Activated naive CD4-positive, alpha-beta T cell treated with anti-CD3 and anti-CD28 coated beads, Interleukin-2, amount 10 ng/mL, durations not matched to agents 7 days and 5 days (primary cell): ENCODE data around the gene XPNPEP1.
A peak's percentile ranks its signal among the peaks of the same experiment; 100 is the strongest.

Experiments used
- CTCF ChIA-PET: fragments of 350-600 bp; sonication (Branson Sonifier 250); formaldehyde crosslinking; loops from one replicate; lab custom pipeline; 2021; ENCODE audit warnings: antibody characterized with exemption; lab: Charles Lee
- DNase-seq: peaks from one replicate; pipeline ENCODE4 v3.0.0-alpha.2; 2020
- H3K27ac Mint-ChIP-seq: one replicate; pipeline ENCODE4 v1.8.0; 2021; ENCODE audit warnings: mild to moderate bottlenecking, moderate library complexity, mixed read lengths
- H3K27me3 Mint-ChIP-seq: one replicate; pipeline ENCODE4 v1.8.0; 2021; ENCODE audit warnings: mild to moderate bottlenecking, mixed read lengths
- H3K36me3 Mint-ChIP-seq: one replicate; pipeline ENCODE4 v1.8.0; 2021; ENCODE audit warnings: mixed read lengths
- H3K4me1 Mint-ChIP-seq: one replicate; pipeline ENCODE4 v1.8.0; 2021; ENCODE audit warnings: mixed read lengths
- H3K4me3 Mint-ChIP-seq: one replicate; pipeline ENCODE4 v1.8.0; 2021; ENCODE audit warnings: mild to moderate bottlenecking, moderate library complexity, mixed read lengths
- H3K9me3 Mint-ChIP-seq: one replicate; pipeline ENCODE4 v1.8.0; 2021; ENCODE audit warnings: mixed read lengths

Gene XPNPEP1

DNA sequence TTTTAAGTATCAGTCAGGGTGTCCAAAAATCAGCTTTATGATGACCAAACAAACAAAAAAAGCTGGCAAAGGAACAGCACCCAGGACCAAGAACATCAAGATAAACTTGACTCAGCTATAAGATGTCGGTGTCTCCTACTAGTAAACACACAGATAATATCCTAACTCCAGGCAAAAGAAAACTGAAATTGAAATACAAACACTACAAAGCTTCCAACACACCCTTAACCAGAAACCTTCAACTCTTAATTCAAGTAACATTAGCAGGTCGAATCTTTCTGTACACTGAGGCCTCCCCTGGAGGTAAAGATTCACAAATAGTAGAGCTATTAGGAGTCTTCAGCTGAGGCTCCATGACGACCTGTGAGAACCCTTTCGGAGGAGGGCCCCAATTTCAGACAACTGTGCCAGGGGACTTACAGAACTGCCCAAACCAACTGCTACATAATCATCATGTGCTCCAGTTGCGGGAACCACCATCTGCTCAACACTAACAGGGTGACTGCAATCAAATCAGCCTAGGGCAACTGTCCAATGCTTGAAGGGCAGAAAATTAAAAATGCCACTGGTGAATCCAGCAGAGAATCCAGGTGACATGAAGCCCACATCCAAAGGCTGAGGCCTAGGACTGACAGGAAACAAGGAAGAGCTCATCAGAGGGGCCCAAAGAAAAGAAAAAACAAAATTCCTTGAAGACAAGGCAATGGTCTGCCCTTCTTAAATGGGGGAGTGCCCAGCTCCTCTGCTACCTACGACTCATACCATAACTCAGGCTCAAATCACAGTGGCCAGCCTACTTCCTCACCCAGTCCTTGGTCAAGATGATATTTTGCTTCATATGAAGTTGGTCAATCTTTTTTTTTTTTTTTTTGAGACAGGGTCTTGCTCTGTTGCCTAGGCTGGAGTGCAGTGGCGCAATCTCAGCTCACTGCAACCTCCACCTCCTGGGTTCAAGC, 20.0 kb downstream of the XPNPEP1 start:
- Mint-ChIP-seq H3K27ac (peak overlapping the region; percentile 98), H3K9me3 (no peaks in the 10 kb centered on the region), H3K36me3 (peaks cover 82% of the 10 kb centered on the region), H3K27me3 (no peaks in the 10 kb centered on the region), H3K4me1 (peaks cover 64% of the 10 kb centered on the region), H3K4me3 (peak overlapping the region; percentile 59)
- CTCF ChIA-PET = interaction anchor here (1.0 to 2.0 kb wide), 7 partner anchors 8 to 306 kb away, joined by 3 to 13 read pairs (median 4); no protein-coding TSS in a partner anchor
- DNase-seq = peak; percentile 44

DNA sequence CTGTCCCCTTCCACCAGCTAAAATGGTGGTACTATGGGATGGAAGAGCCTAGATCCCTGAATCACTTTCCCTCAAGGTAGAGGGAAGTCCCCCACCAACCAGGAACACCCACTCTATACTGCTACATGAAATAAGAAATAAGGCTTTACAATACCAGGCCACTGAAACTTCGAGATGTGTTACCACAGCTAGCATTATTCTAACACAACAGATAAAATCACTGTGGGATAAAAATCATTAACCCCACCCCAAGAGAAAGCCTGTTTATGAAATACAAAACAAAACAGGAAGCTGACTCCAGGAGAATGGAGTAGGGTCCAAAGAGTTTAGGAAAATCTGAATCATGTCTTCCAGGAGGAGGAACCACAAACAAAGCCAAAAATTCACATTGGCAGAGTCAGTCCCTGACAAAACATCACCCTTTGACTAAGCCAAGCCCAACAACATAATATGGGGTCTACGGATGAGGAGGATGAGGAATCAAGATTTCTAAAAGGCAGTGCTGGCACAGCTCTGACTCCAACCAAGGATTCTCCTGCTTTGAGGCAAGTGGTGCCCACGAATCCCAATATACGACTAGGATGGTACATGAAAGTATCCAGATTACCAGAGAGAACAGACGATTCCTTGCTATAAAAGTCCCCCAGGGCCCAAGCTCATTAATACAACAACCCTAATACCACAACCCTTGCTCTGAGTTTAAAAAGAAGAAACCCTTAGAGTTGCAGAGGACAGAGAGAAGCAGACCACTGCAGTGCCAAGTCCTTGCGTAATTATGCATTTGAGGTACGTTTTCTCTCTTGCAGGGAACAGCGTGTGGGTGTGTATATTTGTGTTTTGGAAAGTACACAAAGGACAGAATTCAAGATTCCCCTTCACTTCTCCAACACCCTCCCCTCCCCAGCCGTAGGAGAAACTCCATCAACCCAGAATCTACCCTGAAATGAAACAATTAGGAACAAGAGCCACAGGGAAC, 23.7 kb downstream of the XPNPEP1 start:
- H3K36me3 Mint-ChIP-seq = peaks cover 61% of the 10 kb centered on the region
- no peak for DNase-seq
- H3K27ac Mint-ChIP-seq = no peak overlapping the region
- no peaks in the 10 kb centered on the region for H3K9me3 Mint-ChIP-seq
- CTCF ChIA-PET = interaction anchor here (0.7 kb wide), 1 partner anchor 11 kb away, joined by 3 read pairs; no protein-coding TSS in a partner anchor
- no peak overlapping the region for H3K4me3 Mint-ChIP-seq
- H3K4me1 Mint-ChIP-seq = peaks cover 47% of the 10 kb centered on the region
- H3K27me3 Mint-ChIP-seq = no peaks in the 10 kb centered on the region

DNA sequence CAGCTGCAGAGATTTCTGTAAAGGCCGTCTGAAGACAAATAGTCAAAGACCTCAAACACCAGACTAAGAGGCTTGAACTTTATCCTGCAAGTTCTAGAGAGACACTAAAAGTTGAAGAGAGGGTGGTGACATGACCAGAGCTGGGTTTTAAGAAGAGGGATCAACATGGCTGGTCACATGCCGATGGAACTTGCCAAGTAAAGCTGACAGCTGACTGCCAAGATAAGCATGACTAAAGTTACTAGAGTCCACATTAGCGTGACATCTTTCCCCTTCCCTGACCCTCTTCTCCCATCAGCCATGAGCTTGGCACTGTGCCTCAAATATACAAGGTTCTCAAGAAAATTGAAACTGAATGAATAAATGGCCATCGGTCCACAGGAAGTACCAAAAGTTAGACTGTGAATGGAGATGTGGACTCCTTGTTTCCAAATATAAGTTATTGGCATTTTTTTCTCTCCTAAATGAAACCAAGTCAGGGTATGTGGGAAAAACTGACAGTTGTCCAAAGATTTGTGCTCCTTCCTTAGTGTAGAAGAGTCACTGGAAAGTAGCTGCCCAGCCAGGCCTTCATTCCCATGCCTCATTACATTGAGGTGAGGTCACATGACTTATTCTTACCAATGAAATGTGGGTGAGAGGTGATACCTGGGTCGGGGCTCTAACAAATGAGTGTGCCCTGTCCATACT, 24.5 kb downstream of the XPNPEP1 start:
- H3K4me1 Mint-ChIP-seq = peaks cover 39% of the 10 kb centered on the region
- no peak overlapping the region for H3K27ac Mint-ChIP-seq
- CTCF ChIA-PET = interaction anchor here (0.7 to 4.0 kb wide), 3 partner anchors 12 to 77 kb away, joined by 3 to 15 read pairs (median 3); no protein-coding TSS in a partner anchor
- no peaks in the 10 kb centered on the region for H3K9me3 Mint-ChIP-seq
- H3K27me3 Mint-ChIP-seq = no peaks in the 10 kb centered on the region
- no peak for DNase-seq
- H3K36me3 Mint-ChIP-seq = peaks cover 53% of the 10 kb centered on the region
- H3K4me3 Mint-ChIP-seq = no peak overlapping the region

DNA sequence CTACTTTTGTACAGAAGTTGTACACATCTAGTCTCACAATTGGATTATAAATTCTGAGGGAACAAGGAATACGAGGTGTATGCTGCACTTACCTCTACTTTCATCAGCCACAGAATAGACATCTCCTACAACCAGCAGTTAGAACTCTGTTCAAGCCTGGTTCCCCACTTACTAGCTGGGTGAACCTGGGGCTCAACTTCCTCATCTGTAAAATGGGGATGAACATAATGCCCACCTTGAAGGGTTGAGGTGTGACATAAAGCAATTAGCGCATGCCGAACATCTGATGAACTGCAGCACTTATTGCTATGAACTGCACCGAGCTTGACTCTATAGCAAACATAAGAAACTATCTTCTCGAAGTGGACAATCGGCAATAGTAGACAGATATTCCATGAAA, 25.3 kb downstream of the XPNPEP1 start:
- CTCF ChIA-PET = interaction anchor here (1.1 to 4.0 kb wide), 3 partner anchors 14 to 94 kb away, joined by 3 to 15 read pairs (median 3); no protein-coding TSS in a partner anchor
- peaks cover 50% of the 10 kb centered on the region for H3K36me3 Mint-ChIP-seq
- H3K9me3 Mint-ChIP-seq = no peaks in the 10 kb centered on the region
- no peak overlapping the region for H3K4me3 Mint-ChIP-seq
- DNase-seq = no peak
- H3K4me1 Mint-ChIP-seq = peaks cover 37% of the 10 kb centered on the region
- H3K27ac Mint-ChIP-seq = no peak overlapping the region
- H3K27me3 Mint-ChIP-seq = no peaks in the 10 kb centered on the region

DNA sequence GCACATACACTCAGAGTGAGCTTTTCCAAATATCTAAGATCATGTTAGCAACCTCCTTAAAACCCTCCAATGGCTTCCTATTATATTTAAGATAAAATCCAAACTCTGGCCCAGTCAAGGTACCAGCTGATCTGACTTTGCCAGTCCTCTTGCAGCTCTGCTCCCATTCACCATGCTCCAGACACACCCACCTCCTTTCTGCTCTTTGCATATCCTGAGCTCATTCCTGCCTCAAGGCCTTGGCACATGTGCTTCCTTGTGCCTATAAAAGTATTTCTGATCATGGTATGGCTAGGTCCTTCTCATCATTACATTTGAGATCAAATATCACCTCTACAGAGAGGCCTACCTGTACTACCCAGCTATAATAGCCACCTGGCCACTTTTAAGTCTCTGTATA, 27.5 kb downstream of the XPNPEP1 start:
- H3K4me3 Mint-ChIP-seq = no peak overlapping the region
- H3K9me3 Mint-ChIP-seq = no peaks in the 10 kb centered on the region
- CTCF ChIA-PET = interaction anchor here (1.0 to 4.0 kb wide), 3 partner anchors 12 to 38 kb away, joined by 3 to 15 read pairs (median 4); no protein-coding TSS in a partner anchor
- DNase-seq = no peak
- no peaks in the 10 kb centered on the region for H3K27me3 Mint-ChIP-seq
- H3K27ac Mint-ChIP-seq = no peak overlapping the region
- peaks cover 56% of the 10 kb centered on the region for H3K36me3 Mint-ChIP-seq
- peaks cover 43% of the 10 kb centered on the region for H3K4me1 Mint-ChIP-seq

DNA sequence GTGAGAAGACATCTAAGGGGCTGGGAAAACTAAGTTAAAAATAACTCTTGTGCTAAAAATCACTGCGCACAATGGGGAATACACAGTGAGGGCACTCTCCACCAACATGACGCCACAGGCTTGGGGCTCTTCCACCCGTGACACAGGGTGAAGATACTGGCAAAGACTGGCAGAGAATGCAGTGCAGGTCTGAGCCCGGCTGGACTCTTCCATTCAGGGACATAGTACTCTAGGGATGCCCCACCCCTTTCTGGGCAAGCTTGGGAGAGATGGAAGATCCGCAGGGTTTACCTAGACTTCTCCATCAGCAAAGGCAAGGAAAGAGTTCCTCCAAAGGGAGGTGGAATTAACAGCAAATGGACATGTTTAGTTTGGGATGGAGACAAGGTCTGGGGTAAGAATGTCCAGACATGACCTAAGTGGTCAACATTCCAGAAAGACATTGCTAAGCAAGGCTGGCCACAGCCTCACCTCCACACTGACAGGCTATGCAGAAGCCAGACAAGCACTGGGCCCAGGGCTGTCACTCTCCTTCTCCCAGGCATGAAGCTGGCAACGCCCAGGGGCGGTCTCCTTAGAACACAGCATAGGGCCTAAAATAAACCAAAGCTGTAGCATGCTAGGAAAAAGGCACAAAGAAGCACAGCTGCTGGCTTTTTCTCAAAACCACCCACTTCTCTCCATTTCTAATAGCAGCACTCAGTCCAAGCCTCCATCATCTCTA, 28.1 kb downstream of the XPNPEP1 start:
- H3K36me3 Mint-ChIP-seq = peaks cover 53% of the 10 kb centered on the region
- H3K27ac Mint-ChIP-seq = no peak overlapping the region
- no peak for DNase-seq

DNA sequence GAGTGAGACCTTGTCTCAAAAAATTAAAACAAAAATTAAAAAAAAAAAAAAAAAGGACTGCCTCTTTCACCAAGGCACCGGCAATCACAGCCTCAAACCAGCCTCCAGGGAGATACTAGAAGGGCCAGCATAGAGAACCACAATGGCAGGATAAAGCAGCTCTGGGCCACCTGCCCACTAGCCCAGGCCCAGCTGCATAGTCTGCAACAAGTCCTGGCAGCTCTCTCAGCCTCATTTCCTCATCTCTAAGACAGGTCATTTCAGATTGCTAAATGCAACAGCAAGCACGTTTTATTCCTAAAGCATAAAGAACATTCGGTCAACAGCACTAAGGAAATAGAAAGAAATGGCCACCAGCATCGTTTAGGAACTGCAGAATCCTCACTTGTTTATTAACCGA, 28.8 kb downstream of the XPNPEP1 start:
- no peak for DNase-seq
- CTCF ChIA-PET = interaction anchor here (2.0 kb wide), 1 partner anchor 10 kb away, joined by 9 read pairs; no protein-coding TSS in a partner anchor
- Mint-ChIP-seq H3K9me3 (no peaks in the 10 kb centered on the region), H3K27me3 (no peaks in the 10 kb centered on the region), H3K27ac (no peak overlapping the region), H3K4me3 (no peak overlapping the region), H3K36me3 (peaks cover 52% of the 10 kb centered on the region), H3K4me1 (peaks cover 34% of the 10 kb centered on the region)

More for the DNA sequence above, 28.1 kb downstream of the XPNPEP1 start:
- Mint-ChIP-seq H3K27me3 (no peaks in the 10 kb centered on the region), H3K9me3 (no peaks in the 10 kb centered on the region), H3K4me1 (peaks cover 38% of the 10 kb centered on the region), H3K4me3 (no peak overlapping the region)
- CTCF ChIA-PET = interaction anchor here (1.0 to 4.0 kb wide), 4 partner anchors 11 to 38 kb away, joined by 3 to 15 read pairs (median 6); no protein-coding TSS in a partner anchor

DNA sequence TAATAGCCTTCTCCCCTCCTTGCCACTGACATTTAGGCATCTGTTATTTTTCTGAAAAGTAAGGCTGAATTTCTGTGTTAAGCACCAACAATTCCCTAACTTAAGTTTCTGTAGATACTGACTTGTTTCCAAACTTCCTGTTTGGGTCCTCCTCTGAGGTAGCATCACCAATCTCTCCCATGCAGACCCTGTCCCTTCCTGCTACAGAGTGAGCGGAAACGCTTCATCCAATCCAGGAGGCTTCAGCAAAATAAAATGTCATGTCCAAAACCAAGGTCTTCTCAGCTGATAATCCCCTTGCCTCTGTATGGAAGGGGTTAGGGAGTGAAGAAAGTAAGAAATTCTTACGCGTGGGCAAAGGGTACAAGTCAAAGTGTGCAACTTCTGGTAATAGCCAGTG, 29.9 kb downstream of the XPNPEP1 start:
- H3K36me3 Mint-ChIP-seq = peaks cover 47% of the 10 kb centered on the region
- peaks cover 30% of the 10 kb centered on the region for H3K4me1 Mint-ChIP-seq
- H3K9me3 Mint-ChIP-seq = no peaks in the 10 kb centered on the region
- H3K27ac Mint-ChIP-seq = no peak overlapping the region
- CTCF ChIA-PET = interaction anchor here (2.0 kb wide), 1 partner anchor 9 kb away, joined by 9 read pairs; no protein-coding TSS in a partner anchor
- no peak overlapping the region for H3K4me3 Mint-ChIP-seq
- H3K27me3 Mint-ChIP-seq = no peaks in the 10 kb centered on the region
- DNase-seq = no peak

DNA sequence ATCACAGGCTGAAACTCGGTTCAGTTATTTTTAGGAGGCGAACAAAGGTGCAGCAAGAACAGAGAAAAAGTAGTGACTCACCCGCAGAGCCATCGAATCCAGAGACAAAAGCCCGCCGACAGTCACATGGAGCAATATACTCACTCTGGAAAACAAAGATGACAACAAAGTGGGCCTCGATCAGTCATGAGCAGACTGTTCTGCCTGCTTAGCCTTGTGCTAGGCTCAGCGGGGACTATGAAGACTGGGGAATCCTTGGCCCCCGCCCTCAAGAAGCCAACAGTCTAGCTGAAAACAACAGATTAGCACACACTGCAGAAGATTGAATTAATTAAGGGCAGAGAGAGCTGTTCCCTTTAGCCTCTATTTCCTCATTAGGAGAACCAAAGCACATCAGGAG, 30.4 kb downstream of the XPNPEP1 start:
- no peak for DNase-seq
- H3K36me3 Mint-ChIP-seq = peaks cover 44% of the 10 kb centered on the region

DNA sequence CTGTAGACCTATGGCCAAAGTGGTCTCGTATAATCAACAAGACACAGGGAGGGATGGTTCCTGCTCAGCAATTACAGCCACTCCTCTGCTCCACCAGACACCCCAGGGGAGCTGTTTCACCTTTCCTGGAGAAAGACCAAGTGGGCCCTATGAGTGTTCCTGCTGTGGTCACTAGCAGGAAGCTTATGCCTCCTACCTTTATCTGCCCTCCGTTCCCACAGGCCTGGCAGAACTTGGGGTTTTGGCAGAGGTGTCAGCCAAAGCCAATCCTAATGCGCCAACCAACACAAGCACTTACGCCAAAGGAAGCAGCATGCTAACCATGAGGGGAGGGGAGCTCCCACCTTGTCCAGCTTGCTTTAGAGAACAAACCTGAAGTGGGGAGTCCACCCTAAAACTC, 31.2 kb downstream of the XPNPEP1 start:
- H3K4me3 Mint-ChIP-seq = no peak overlapping the region
- peak overlapping the region; percentile 57 for H3K27ac Mint-ChIP-seq
- no peaks in the 10 kb centered on the region for H3K27me3 Mint-ChIP-seq
- no peak for DNase-seq
- no peaks in the 10 kb centered on the region for H3K9me3 Mint-ChIP-seq
- CTCF ChIA-PET = interaction anchor here (0.7 to 1.7 kb wide), 5 partner anchors 8 to 327 kb away, joined by 4 to 8 read pairs (median 5); no protein-coding TSS in a partner anchor
- peaks cover 47% of the 10 kb centered on the region for H3K36me3 Mint-ChIP-seq
- H3K4me1 Mint-ChIP-seq = peaks cover 30% of the 10 kb centered on the region

More for the DNA sequence above, 30.4 kb downstream of the XPNPEP1 start:
- peaks cover 30% of the 10 kb centered on the region for H3K4me1 Mint-ChIP-seq
- CTCF ChIA-PET = interaction anchor here (1.0 to 2.0 kb wide), 5 partner anchors 9 to 80 kb away, joined by 4 to 9 read pairs (median 5); no protein-coding TSS in a partner anchor
- no peak overlapping the region for H3K4me3 Mint-ChIP-seq
- H3K9me3 Mint-ChIP-seq = no peaks in the 10 kb centered on the region
- H3K27ac Mint-ChIP-seq = no peak overlapping the region
- no peaks in the 10 kb centered on the region for H3K27me3 Mint-ChIP-seq

DNA sequence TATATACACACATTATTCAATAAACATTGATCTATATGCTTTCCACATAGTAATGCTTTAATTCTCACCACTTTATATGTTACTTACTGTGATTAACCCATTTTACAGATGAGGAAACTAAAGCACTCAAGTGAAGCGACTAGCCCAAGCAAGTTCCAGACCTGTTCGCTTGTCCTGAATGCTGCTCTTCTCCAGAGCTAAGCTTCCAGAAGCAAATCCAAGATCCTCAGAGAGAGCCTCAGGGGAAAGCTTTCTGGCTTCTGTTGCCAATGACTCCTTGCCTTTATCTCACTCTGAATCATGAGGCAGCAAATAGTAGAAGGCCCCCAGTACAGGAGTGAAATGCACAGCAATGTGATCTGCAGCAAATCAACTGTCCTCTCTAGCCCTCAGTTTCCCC, 32.2 kb downstream of the XPNPEP1 start:
- Mint-ChIP-seq H3K4me3 (no peak overlapping the region), H3K36me3 (peaks cover 52% of the 10 kb centered on the region), H3K27ac (peak overlapping the region; percentile 62), H3K27me3 (no peaks in the 10 kb centered on the region), H3K9me3 (no peaks in the 10 kb centered on the region), H3K4me1 (peaks cover 33% of the 10 kb centered on the region)
- CTCF ChIA-PET = no interaction called here
- DNase-seq = no peak

DNA sequence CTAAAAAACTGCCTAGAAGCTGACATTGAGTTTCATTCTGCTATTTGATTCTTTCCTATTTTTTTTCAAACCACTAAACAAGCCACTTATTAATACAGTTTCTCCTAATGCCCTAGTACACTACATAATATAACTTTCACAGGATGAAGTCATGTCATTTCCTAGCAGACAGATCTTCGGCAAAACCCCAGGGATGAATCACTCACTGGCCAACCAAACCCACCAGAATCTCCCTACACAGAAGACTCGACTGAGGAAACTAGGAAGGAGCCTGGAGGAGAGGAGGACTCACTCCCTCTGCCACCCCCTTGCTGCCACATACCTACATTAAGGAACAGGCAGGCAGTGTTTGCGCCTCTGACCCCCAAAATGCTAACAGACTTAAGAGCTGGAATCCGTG, 33.4 kb downstream of the XPNPEP1 start:
- DNase-seq = no peak
- H3K27ac Mint-ChIP-seq = no peak overlapping the region
- CTCF ChIA-PET = no interaction called here
- peaks cover 58% of the 10 kb centered on the region for H3K36me3 Mint-ChIP-seq
- H3K27me3 Mint-ChIP-seq = no peaks in the 10 kb centered on the region
- no peak overlapping the region for H3K4me3 Mint-ChIP-seq
- no peaks in the 10 kb centered on the region for H3K9me3 Mint-ChIP-seq
- peaks cover 31% of the 10 kb centered on the region for H3K4me1 Mint-ChIP-seq
